Activated T-cell treated with anti-CD3 and anti-CD28 coated beads, Interleukin-2, amount 50 U/mL, for 1 hour (primary cell): ENCODE data around the gene CEP170B.
A peak's percentile ranks its signal among the peaks of the same experiment; 100 is the strongest.
"Not testable (repeated sequence)": the region's sequence is repeated elsewhere in the genome, so short reads cannot be mapped to it uniquely, and the experiment has no call there.

Experiments
- DNase-seq: peaks from one replicate; pipeline ENCODE4 v3.0.0-alpha.2; 2020

The CEP170B gene

DNA sequence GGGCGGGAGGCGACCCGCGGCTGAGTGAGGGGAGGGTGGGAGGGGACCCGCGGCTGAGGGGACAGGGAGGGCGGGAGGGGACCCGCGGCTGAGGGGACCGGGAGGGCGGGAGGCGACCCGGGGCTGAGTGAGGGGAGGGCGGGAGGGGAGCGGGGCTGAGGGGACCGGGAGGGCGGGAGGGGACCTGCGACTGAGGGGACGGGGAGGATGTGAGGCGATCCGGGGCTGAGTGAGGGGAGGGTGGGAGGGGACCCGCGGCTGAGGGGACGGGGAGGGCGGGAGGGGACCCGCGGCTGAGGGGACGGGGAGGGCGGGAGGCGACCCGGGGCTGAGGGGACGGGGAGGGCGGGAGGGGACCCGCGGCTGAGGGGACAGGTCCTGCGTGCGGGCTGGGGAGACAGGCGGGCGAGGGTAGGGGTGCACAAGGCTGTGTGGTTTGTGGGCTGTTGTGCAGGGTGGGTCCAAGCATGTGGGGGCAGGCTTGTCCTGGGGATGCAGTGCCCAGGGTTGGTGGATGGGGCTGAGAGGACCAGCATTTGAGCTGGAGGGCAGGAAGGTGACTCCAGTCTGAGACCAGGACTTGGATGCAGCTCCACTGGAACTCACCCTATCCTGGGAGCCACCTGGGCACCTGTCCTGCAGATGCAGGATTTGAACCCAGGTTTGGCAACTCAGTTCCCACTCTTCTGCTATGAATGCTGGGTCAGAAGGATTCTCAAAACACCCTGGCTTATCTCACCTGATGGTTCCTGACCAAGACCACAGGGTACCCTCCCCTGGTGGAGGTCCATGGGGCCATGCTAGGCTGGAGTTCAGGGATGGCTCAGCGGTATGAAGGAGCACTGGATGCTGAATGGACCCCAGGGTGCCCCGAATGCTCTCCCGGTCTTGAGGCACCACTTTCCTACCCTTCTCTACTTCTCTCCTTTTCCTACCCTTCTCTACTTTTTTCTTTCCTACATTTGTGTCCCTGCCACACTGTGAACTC is 69.0 kb downstream of the CEP170B start:
- DNase-seq, result no peak

DNA sequence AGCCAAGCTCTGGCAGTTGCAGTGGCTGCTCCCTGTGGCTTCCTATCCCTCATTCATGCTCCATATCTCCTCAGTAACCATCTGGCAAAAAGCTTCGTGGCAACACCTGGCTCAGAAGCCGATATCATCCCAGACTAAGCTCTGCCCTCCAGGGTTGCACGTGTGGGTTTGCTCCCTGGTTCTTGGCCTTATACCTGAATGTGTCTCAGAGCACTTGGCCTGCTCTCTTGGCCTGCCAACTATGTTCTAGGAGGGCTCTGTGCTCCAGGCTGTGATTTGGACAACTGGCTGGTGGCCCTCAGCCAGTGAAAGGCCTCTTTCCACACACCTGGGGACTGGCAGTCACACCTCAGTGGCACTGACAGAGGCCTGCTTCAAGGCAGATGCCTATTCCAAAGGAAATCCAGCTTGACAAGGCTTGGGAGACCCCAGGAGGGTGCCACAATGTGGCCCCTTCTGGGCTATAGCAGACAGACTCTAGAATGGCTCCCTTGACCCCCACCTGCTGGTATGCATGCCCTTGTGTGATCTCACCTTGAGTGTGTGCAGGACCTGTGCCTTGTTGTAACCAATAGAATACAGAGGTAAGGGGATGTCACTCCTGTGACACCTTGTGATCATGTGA is 70.1 kb downstream of the CEP170B start:
- no peak for DNase-seq

DNA sequence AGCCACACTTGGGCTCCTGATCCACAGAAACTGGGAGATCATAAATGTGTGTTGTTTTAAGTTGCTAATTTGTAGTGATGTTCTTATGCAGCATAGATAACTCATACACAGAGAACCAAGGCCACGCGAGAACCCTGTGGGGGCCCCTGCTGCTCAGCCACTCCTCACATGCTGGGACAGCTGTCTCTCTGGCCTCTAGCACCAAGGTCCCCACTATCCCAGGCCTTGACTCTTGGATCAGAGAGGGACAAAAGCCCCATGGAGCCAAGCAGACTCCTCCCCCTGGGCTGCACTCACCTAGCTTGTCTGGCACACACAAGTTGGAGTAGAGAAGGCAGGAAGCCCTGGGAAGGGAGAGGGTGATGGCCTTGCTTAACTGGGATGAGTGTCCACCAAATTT is 70.9 kb downstream of the CEP170B start:
- no peak for DNase-seq

DNA sequence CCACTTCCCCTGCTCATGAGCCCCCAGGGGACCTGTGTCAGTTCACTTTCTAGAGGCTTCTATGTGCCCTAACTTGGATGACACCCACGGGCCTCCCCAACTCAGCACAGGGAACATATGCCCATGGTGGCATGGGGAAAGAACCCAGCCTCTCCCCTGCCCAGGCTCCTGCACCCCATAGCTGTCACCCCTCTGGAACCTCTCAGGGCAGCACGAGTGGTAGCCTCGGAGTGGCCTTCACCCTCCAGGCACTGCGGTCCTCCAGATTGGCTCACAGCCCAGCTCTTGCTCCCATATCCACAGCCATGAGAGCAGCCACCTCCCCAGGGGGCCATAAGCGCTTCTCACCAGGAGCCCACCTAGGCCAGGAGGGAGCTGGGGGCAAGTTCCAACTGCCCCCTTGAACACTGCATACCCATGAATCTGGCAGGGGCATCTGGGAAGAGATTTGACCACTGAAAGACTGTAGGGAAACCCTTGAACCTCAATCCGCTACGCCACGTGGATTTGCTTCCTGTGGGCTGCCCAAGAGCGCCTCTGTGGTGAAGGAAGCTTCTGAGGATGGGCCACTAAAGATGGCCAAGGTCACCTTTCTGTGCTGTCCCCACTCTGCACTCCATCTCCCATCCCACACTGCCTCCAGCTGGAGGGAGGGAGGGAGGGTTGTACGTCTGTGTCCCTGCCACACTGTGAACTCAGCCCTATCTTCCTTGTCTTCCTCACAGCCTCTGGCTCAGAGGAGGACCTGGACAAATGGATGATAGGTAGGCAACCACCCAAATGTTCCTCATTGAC is 71.5 kb downstream of the CEP170B start:
- no peak for DNase-seq

DNA sequence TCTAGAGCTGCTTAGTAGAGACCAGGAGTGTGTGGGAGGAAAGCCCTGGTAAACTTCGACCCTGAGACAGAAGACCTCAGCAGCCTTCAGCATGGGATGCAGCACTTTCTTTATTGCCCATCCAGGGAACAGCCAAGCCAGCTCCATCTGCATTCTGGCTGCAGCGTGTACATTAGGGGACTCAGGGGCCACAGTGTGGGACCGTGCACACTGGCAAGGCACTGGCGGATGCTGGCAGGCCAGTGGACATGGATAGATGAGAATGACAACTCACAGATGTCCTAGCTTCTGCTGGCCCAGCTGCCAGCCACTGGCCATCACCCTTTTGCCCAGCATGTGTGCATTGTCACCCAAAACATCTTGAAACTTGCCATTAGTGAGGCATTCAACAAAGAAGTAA is 72.1 kb downstream of the CEP170B start:
- DNase-seq, result no peak

DNA sequence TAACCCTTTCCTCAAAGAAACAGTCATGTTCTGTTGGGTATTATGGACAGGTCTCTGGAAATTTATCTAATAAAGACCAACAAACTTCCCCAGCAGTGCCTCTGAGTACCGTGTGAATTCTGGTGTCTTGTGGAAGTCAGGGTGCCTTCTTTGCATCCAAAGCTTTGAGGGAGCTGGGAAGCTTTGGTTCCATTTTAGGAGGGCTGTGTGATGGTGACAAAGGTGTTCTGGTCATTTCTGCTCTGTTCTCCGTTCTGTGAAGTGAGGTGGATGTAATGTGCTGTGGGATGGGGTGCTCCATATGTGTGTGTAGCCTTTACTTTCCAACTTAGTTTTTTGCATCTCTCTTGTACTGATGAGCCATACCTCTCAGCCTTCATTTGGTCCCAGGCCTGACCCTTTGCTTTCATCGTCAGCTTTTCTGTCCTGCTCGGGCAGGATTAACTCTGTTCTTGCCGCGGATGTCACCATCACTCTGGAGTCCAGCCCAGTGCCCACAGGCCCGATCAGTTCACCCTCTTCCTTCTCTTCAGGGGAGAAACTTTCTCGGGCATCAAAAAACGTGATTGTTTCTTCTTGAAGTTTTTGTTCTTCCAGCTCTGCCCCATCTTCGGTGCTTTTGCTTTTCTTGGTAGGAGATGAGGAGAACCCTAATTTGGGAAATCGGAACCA is 72.8 kb downstream of the CEP170B start:
- no peak for DNase-seq

DNA sequence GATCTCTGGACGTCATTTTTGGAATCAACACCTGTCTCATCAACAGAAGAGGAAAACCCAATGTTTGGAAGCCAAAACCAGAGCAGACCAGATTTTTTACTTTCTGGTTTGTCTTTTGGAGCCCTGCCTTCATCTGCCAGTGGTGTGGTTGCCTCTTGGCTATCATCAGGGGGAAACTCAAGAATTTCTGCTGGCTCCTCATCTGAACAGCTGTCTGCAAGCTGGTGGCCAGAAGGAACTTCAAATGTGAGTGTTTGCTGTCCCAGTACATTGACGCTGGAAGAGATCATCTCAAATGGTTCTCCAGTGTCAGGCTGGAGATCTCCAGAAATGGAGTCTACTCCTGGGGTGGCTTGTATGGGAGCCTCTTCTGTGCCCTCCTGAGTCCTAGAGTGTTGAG is 73.4 kb downstream of the CEP170B start:
- no peak for DNase-seq

DNA sequence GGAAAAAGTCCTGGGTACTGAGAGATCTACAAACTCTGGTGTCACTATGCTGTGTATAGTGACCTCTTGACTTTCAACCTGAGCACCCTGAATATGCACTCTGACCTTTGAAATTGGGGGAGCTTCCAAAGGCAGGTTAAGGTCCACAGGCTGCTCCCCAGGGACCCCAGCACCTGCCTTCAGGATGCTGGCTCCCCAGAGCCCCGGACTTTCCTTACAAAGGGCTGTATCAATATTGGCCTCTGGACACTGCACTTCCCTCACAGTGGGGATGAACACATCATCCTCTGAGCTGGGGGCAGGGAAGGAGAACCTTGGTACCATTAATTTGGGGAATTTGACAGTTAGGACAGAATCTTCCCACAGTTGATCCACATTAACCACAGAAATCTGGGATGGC is 73.9 kb downstream of the CEP170B start:
- no peak for DNase-seq

DNA sequence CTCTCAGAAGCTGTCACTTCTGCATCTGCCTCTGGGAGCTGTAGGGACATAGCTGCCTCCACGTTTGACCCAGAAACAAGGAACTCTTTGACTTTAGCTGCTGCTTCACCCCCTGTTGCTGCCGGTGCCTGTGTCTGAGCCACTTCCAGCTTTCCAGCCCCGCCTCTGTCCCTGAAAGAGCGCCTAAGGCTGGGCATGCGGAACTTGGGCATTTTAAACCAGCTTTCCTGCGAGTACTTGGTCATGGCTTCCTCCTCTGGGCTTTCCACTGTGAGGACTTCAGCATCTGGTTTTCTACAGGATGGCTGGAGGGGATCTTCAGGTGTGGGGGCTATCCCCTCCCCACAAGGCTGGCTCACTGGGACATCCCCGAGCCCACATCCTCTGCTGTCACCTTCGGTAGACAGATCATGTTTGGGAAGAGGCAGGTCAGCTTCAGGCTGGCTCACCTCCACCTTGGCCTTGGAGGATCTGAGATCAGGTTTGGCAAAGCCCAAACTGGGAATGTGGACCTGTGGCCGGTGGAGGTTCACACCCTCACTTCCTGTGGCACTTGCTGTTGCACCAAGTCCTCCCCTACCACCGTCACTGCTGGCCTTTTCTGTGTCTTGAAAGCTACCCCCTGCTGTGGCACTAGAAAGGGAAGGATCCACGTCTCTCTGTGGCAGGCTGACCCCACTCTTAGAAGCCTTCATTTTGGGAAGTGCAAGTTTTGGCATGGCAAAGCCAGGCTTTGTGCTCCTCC is 74.8 kb downstream of the CEP170B start:
- DNase-seq, result no peak

DNA sequence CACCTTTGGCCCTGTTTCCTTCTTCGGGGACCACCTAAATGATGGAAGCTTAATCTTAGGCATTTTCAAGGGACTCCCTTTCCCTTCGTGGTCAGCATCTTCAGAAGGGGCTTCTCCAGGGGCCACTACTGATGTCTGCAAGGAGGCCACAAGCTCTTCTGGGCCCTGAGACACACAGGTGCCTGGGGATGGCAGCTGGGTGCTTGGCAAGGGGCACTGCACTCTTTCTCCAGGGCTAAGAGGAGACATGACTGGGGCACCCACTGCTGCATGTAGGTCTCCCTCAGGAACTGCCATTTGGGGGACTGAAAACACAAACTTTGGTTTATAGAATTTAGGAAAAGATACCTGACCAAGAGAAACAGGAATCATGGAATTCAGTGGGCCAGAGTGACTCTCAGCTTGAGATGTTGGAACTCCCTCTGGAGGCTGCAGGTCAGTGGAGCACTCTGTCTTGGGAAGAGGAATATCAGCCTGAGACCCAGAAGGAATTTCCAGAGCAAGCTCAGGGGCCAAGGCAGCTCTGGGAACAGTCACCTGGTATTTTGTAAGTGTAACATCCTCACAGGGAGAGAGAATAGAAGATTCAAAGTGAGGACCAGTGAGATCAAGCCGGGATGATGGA is 75.6 kb downstream of the CEP170B start:
- no peak for DNase-seq

DNA sequence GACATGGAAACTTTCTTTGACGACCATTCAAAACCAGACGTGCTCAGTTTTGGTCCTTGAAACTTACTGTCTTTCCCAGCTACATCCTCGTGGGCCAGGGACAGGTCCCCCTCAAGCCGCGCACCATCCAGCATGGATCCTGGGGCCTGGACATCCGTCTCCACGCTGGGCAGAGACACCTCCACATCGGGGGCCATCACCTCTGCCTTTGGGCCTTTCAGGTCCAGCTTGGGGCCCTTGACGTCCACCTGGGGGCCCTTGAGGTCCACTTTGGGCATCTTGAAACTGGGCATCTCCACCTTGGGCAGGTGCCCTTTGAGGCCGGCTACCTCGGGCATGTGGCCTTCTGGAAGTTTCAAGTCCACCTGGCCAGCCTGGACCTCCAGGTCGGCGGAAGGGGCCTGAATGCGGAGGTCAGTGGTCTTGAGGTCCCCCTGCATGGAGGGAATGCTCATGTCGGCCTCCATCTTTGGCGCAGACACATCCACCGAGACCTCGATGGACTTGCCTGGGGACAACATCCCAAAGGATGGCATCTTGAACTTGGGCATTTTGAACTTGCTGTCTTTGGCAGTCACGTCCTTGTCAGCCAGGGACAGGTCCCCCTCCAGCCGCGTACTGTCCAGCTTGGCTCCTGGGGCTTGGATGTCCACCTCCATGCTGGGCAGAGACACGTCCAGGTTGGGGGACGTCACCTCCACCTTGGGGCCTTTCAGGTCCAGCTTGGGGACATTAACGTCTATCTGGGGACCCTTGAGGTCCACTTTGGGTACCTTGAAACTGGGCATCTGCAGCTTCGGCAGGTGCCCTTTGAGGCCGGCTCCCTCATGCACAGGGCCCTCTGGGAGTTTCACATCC is 76.7 kb downstream of the CEP170B start:
- DNase-seq, result peak; percentile 10

DNA sequence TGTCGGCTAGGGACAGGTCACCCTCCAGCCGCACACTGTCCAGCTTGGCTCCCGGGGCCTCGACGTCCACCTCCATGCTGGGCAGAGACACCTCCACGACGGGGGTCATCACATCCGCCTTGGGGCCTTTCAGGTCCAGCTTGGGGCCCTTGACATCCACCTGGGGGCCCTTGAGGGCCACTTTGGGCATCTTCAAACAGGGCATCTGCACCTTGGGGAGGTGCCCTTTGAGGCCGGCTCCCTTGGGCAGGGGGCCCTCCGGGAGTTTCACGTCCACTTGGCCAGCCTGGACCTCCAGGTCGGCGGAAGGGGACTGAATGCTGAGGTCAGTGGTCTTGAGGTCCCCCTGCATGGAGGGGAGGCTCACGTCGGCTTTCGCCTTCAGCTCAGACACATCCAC is 77.5 kb downstream of the CEP170B start:
- DNase-seq, result peak; percentile 14

DNA sequence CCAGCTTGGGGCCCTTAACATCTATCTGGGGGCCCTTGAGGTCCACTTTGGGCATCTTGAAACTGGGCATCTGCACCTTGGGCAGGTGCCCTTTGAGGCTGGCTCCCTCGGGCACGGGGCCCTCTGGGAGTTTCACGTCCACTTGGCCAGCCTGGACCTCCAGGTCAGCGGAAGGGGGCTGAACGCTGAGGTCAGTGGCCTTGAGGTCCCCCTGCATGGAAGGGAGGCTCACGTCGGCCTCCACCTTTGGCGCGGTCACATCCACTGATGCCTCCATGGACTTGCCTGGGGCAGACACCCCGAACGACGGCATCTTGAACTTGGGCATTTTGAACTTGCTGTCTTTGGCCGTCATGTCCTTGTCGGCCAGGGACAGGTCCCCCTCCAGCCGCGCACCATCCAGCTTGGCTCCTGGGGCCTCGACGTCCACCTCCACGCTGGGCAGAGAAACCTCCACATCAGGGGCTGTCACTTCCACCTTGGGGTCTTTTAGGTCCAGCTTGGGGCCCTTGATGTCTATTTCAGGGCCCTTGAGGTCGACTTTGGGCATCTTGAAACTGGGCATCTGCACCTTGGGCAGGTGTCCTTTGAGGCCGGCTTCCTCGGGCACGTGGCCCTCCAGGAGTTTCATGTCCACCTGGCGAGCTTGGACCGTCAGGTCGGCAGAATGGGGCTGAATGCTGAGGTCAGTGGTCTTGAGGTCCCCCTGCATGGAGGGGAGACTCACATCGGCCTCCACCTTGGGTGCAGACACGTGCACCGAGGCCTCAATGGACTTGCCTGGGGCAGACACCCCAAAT is 78.3 kb downstream of the CEP170B start:
- DNase-seq, result peak; percentile 12

DNA sequence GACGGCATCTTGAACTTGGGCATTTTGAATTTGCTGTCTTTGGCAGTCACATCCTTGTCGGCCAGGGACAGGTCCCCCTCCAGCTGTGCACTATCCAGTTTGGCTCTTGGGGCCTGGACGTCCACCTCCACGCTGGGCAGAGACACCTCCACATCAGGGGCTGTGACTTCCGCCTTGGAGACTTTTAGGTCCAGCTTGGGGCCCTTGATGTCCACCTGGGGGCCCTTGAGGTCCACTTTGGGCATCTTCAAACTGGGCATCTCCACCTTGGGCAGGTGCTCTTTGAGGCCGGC is 78.9 kb downstream of the CEP170B start:
- peak; percentile 5 for DNase-seq

DNA sequence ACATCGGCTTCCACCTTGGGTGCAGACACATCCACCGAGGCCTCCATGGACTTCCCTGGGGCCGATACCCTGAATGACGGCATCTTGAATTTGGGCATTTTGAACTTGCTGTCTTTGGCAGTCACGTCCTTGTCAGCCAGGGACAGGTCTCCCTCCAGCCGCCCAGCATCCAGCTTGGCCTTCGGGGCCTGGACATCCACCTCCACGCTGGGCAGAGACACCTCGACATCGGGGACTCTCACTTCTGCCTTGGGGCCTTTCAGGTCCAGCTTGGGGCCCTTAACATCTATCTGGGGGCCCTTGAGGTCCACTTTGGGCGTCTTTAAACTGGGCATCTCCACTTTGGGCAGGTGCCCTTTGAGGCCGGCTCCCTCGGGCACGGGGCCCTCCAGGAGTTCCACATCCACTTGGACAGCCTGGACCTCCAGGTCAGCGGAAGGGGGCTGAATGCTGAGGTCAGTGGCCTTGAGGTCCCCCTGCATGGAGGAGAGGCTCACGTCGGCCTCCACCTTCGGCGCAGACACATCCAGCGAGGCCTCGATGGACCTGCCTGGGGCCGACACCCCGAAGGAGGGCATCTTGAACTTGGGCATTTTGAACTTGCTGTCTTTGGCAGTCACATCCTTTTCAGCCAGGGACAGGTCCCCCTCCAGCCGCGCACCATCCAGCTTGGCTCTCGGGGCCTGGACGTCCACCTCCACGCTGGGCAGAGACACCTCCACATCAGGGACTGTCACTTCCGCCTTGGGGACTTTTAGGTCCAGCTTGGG is 79.6 kb downstream of the CEP170B start:
- not testable (repeated sequence) for DNase-seq

DNA sequence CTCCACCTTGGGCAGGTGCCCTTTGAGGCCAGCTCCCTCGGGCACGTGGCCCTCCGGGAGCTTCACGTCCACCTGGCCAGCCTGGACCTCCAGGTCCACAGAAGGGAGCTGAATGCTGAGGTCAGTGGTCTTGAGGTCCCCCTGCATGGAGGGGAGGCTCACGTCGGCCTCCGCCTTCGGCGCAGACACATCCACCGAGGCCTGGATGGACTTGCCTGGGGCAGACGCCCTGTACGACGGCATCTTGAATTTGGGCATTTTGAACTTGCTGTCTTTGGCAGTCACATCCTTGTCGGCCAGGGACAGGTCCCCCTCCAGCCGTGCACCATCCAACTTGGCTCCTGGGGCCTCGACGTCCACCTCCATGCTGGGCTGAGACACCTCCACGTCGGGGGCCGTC is 80.2 kb downstream of the CEP170B start:
- DNase-seq, result not testable (repeated sequence)
